Measurements from ENCODE around the gene GCFC2. TPM values are rescaled to one million over a fixed set of nuclear protein-coding genes. Genes with fewer than 3 reads are reported as not detected.
"Not testable (repeated sequence)": the region's sequence is repeated elsewhere in the genome, so short reads cannot be mapped to it uniquely, and the experiment has no call there.

Gene GCFC2
- total RNA-seq, result 10 to 100 TPM; 41.7 to 42.1 (median 42.1) TPM

DNA sequence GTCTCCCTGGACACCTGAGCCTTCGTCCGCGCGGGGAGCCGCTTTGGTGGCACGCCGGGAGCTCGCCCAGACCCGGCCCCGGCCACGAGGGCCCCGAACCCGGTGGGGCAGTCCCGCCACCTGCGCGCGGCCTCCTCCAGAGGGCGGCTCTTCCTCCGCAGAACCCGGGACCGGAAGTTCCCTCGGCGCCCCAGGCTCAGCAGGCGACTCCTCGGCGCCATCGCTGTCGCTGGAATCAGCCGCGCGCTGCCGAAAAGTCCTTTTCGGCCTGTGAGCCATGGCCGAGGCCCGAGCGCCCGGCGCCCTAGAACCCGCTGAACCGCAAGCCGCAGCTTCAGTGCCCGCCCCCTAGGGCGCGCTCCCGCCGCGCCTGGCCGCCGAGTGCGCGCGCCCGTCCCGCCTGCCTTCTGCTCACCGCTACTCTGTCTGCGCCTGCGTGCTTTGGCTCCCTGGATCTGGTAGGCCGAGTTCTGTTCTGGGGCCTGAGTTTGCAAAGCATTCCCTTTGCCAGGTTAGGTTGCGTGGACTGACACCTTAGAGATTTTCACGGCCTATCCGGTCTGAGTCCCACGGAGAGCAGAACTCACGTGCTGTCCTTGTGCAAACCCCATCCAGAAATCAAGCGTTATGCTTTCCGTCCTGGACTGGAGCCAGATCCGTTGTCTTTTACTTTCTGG lies at the start of gene GCFC2:
GCFC2 (minus strand) TSS at position 339 of the 677 bp plus-strand sequence; CDS start at position 279, 60 bp downstream.
- Mint-ChIP-seq H3K27me3 (ENCODE audit: low read depth) (no peaks in the 10 kb centered on the region), H3K9me3 (no peaks in the 10 kb centered on the region), H3K4me3 (peak within 1 kb of the TSS; percentile 88), H3K36me3 (ENCODE audit: insufficient read depth) (peaks cover 5% of the 10 kb centered on the region), H3K4me1 (ENCODE audit: low read depth) (peaks cover 19% of the 10 kb centered on the region)
- peak; percentile 79 for DNase-seq
- peak; percentile 93 to 96 for ATAC-seq

DNA sequence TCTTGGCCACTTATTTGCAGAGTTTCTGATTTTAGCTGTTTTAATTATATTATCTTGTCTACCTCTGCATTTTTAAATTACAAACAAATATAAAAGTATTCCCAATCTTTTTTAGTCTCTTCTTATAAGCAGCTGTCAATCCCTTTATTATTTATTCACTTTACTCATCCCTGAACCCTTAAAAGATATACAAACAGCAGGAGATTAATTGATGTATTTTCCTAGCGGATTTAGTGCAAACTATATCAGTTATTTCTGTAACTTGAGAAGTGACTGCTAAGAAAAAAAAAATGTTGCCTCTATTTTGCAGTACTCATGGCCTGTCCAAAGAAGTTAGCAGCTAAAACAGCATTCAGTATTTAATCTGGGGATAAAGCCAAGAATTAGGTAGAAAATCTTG lies 42.1 kb upstream of the GCFC2 start:
- ATAC-seq (no peak), DNase-seq (no peak)
- no peaks in the 10 kb centered on the region for H3K9me3 Mint-ChIP-seq
- no peak overlapping the region for H3K4me3 Mint-ChIP-seq
- H3K36me3 Mint-ChIP-seq (ENCODE audit: insufficient read depth), result no peaks in the 10 kb centered on the region
- H3K27me3 Mint-ChIP-seq (ENCODE audit: low read depth), result peaks cover 11% of the 10 kb centered on the region
- H3K4me1 Mint-ChIP-seq (ENCODE audit: low read depth), result no peaks in the 10 kb centered on the region

DNA sequence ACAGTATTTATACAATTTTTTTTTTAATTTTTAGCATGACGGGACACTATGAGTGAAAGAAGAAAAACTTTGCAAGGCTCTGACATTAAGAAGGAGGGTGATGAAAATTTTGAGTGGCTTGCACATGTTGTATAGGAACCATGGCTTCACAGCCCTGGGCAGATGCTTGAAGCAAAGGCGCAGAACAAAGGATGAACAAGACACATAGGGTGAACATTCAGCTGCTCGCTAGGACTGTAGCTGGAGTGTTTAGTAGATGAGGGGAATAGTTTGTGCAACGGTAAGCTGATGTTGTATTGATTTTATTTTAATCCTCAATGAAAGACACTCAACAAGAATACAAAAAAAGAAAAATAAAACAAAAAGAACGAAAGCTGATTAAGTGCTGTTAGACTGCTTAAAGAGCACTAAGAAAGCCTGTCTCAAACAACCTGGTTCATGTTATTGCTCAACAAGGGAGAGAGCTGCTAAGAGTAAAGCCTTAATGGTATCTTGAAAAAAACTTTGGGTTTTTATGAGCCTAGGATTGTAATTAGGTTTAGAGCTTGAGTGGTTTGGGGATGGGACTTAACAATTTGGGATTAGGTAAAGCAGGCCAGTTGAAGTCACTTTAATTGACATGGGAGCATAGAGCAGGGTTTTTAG lies 41.2 kb upstream of the GCFC2 start:
- H3K4me3 Mint-ChIP-seq, result no peak overlapping the region
- no peak for DNase-seq
- H3K9me3 Mint-ChIP-seq, result no peaks in the 10 kb centered on the region
- ATAC-seq, result no peak
- H3K27me3 Mint-ChIP-seq (ENCODE audit: low read depth), result peaks cover 11% of the 10 kb centered on the region
- H3K4me1 Mint-ChIP-seq (ENCODE audit: low read depth), result no peaks in the 10 kb centered on the region
- no peaks in the 10 kb centered on the region for H3K36me3 Mint-ChIP-seq (ENCODE audit: insufficient read depth)

DNA sequence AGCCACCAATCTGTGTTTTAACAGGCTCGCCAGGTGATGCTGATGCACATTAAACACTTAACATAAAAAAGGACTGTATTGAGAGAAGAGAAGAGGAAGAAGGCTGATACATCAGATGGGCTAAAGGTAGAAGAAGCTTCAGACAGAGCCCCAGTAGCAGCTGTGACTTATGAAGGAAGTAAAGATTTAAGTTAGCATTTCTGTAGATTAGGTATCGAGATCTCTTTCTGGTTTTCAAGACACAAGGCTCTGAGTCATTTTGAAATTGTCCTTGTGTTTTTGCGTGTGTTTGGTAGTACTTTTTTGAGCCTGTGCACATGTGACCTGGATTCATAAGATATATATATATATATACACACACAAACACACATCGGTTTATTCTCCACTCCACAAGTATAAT lies 40.6 kb upstream of the GCFC2 start:
- H3K4me3 Mint-ChIP-seq, result no peak overlapping the region
- H3K27me3 Mint-ChIP-seq (ENCODE audit: low read depth), result peaks cover 11% of the 10 kb centered on the region
- no peak for ATAC-seq
- no peaks in the 10 kb centered on the region for H3K36me3 Mint-ChIP-seq (ENCODE audit: insufficient read depth)
- no peaks in the 10 kb centered on the region for H3K4me1 Mint-ChIP-seq (ENCODE audit: low read depth)
- no peaks in the 10 kb centered on the region for H3K9me3 Mint-ChIP-seq
- no peak for DNase-seq

DNA sequence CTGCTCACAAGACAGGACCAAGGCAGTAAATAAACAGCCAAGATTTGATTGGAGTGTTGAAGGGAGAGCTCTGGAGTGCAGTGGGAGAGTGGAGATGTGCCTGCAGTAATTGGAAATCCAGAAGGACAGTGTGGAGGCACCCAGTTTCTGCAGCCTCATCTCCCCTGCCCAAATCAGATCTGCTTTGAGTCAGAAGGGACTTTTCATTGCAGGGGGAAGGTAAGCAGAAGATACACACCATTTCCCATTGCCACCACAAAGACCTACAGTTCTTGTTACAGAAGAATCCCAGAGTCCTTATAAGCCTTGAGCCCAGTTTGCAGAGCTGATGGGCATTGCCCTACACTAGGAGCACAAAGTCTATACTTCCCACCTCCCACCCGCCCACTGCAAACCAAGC lies 27.2 kb upstream of the GCFC2 start:
- no peaks in the 10 kb centered on the region for H3K36me3 Mint-ChIP-seq (ENCODE audit: insufficient read depth)
- ATAC-seq, result no peak
- no peak overlapping the region for H3K4me3 Mint-ChIP-seq
- H3K4me1 Mint-ChIP-seq (ENCODE audit: low read depth), result no peaks in the 10 kb centered on the region
- DNase-seq, result no peak
- H3K27me3 Mint-ChIP-seq (ENCODE audit: low read depth), result peaks cover 15% of the 10 kb centered on the region
- H3K9me3 Mint-ChIP-seq, result peaks cover 9% of the 10 kb centered on the region

DNA sequence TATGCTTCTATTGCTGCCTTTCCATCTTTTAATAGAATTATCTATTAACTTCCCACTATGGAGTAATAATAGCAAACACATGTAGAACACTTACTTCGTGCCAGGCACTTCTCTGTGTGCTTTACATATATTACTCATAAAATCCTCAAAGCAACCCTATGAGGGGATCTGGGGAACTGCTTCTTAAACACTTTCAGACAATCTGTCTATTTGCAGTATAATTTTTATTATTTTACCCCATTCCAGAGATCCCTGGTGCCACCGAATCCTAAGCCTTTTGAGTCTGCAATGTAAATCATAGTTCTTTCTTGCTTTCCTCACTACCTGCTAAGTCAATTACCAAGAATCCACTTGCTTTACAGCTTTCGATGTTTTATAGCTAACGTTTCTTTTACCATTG lies 25.6 kb upstream of the GCFC2 start:
- Mint-ChIP-seq H3K36me3 (ENCODE audit: insufficient read depth) (no peaks in the 10 kb centered on the region), H3K27me3 (ENCODE audit: low read depth) (peaks cover 15% of the 10 kb centered on the region), H3K9me3 (peaks cover 4% of the 10 kb centered on the region), H3K4me1 (ENCODE audit: low read depth) (no peaks in the 10 kb centered on the region), H3K4me3 (no peak overlapping the region)
- DNase-seq (no peak), ATAC-seq (no peak)

DNA sequence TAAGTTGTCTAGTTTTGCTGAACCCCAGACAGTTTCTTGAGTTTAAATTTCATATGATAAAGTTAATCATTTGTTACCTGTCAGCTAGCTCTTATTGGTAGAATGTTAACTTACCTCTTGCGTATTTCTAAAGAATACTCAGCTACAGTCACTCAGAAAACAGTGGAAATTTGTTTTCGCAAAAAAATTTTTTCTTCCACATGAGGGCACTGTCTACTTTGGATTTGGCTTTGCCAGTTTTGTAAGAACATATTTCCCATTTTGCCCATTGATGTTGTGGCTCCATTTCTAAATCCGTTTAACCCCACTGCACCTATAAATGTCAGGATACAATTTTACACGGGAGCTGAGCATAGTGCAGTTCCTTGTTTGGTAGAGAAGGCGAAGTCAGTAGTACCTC lies 19.1 kb upstream of the GCFC2 start:
- H3K4me1 Mint-ChIP-seq (ENCODE audit: low read depth), result no peaks in the 10 kb centered on the region
- H3K4me3 Mint-ChIP-seq, result no peak overlapping the region
- H3K9me3 Mint-ChIP-seq, result no peaks in the 10 kb centered on the region
- ATAC-seq (no peak), DNase-seq (no peak)
- peaks cover 13% of the 10 kb centered on the region for H3K27me3 Mint-ChIP-seq (ENCODE audit: low read depth)
- H3K36me3 Mint-ChIP-seq (ENCODE audit: insufficient read depth), result no peaks in the 10 kb centered on the region

DNA sequence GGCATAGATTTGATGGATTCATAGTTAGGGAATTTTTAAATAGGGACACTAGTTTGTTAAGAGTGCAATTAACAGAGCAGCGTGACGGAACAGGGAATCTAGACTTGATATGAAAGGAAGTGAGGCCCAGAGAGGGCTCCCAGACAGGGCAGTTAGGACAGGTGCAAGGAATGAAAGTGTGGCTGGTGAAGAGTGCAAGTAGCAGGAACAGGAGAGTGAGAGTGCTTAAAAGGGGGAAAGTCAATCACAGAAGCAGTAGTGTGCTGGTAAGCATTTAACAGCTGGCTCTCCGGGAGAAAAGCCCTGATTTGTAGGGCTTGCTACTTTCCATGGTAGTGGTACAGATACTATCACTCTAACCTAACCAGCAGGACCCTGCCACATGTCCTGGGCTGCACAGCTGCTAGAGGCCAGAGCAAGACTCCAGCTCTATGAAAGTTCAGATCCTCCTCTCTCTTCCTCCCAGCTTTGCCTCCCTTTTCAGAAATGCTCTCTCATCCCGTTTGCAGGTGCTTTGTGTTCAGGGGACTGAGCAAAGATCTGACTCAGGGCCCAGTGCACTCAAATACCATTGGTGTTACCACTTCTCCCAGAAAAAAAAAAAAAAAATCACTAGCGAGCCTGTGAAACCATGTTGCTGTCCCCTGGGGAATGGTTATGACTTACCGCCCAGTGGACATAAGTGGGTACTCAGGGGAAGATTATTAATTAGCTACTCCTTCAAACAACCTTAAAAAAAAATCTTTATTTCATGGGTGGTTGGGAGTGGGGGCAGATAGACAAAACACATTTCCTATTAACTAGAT lies 18.1 kb upstream of the GCFC2 start:
- H3K9me3 Mint-ChIP-seq, result no peaks in the 10 kb centered on the region
- H3K36me3 Mint-ChIP-seq (ENCODE audit: insufficient read depth), result no peaks in the 10 kb centered on the region
- H3K27me3 Mint-ChIP-seq (ENCODE audit: low read depth), result peaks cover 18% of the 10 kb centered on the region
- ATAC-seq (no peak), DNase-seq (no peak)
- H3K4me1 Mint-ChIP-seq (ENCODE audit: low read depth), result no peaks in the 10 kb centered on the region
- H3K4me3 Mint-ChIP-seq, result no peak overlapping the region

DNA sequence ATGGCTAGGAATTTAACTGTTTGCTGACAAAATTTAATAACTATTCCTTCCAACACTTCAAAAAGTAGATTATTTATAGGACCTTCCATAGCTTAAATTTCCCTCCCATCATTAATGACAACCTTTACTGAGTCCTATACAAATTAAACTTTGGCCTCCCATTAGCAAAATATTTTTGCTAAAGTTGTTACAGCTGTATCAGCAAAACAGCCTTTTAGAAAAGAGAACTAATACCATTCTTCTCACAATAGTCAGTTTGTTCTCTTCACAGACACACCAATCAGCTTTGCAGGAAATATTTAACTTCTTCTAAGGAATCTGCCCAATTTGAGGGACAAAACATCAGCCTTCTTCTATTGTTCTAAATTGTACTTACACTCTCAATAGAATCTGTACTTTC lies 12.0 kb upstream of the GCFC2 start:
- Mint-ChIP-seq H3K4me1 (ENCODE audit: low read depth) (no peaks in the 10 kb centered on the region), H3K27me3 (ENCODE audit: low read depth) (peaks cover 33% of the 10 kb centered on the region), H3K4me3 (no peak overlapping the region), H3K9me3 (no peaks in the 10 kb centered on the region), H3K36me3 (ENCODE audit: insufficient read depth) (no peaks in the 10 kb centered on the region)
- no peak for DNase-seq
- ATAC-seq, result no peak

DNA sequence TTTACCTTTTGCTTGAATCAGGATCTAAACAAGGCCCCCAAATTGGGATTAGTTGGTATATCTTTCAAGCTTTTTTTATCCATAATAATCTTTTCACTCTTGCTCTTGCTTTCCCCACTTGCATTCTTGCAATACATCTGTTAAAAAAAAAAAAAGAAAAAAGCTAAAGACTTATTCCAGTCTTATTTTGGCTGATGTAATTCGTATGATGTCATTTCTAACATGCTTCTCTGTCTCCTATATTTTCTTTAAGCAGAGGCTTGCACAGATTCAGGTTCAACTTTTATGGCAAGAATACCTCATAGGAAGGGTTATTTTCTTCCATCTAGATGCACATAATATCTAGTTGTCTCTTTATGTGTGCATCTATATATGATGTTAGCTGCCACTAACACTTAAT lies 9.8 kb upstream of the GCFC2 start:
- Mint-ChIP-seq H3K36me3 (ENCODE audit: insufficient read depth) (no peaks in the 10 kb centered on the region), H3K9me3 (no peaks in the 10 kb centered on the region), H3K27me3 (ENCODE audit: low read depth) (peaks cover 31% of the 10 kb centered on the region), H3K4me1 (ENCODE audit: low read depth) (no peaks in the 10 kb centered on the region), H3K4me3 (no peak overlapping the region)
- DNase-seq, result no peak
- no peak for ATAC-seq

DNA sequence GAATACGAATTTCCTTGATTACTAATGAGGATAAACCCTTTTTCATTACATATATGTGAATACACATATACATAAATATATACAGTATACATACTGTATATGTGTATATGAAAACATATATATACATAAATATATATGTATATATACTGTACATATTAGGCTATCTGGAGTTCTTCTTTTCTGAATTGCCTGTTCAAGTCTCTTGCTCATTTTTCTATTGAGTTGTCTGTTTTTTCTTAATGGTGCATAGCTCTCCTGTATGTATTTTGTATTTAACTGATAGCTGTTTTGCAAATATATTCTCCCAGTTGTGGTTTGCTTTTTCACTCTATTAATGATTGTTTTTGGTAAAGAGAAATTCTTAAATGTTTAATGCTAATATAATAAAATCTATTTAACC lies 8.9 kb upstream of the GCFC2 start:
- Mint-ChIP-seq H3K4me3 (no peak overlapping the region), H3K4me1 (ENCODE audit: low read depth) (no peaks in the 10 kb centered on the region), H3K27me3 (ENCODE audit: low read depth) (peaks cover 25% of the 10 kb centered on the region), H3K36me3 (ENCODE audit: insufficient read depth) (no peaks in the 10 kb centered on the region), H3K9me3 (no peaks in the 10 kb centered on the region)
- DNase-seq, result no peak
- no peak for ATAC-seq

DNA sequence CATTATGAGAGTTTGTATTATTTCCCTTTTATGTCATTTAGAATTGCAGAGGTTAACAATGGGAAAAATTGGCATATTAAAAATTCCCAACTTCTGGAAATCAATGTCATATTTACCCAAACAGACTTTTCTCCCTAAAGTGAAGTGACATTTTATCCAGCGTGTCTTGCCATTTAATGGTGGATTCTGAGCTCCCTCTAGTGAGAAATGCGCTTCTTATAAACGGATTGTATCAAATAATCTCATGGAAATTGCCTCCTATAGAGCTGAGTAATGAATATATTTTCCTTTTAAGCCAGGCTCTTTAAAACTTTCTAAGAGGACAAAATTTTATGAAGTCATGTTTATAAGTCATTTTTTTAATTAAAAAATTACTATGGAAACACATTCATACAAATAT lies 5.7 kb upstream of the GCFC2 start:
- no peaks in the 10 kb centered on the region for H3K36me3 Mint-ChIP-seq (ENCODE audit: insufficient read depth)

DNA sequence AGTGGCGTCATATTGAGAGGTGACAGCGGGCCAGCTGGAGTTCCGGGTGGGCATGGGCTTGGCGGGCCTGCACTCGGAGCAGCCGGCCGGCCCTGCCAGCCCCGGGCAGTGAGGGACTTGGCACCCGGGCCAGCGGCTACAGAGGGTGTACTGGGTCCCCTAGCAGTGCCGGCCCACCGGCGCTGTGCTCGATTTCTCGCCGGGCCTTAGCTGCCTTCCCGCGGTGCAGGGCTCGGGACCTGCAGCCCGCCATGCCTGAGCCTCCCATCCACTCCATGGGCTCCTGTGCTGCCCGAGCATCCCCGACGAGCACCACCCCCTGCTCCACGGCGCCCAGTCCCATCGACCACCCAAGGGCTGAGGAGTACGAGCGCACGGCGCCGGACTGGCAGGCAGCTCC lies 875 bp upstream of the GCFC2 start:
- Mint-ChIP-seq H3K4me3 (peak overlapping the region; percentile 88), H3K4me1 (ENCODE audit: low read depth) (peaks cover 19% of the 10 kb centered on the region)
- H3K36me3 Mint-ChIP-seq (ENCODE audit: insufficient read depth); H3K9me3 Mint-ChIP-seq; ATAC-seq; DNase-seq; H3K27me3 Mint-ChIP-seq (ENCODE audit: low read depth): not testable (repeated sequence)

More for the DNA sequence above, 5.7 kb upstream of the GCFC2 start:
- H3K27me3 Mint-ChIP-seq (ENCODE audit: low read depth), result peaks cover 8% of the 10 kb centered on the region
- no peaks in the 10 kb centered on the region for H3K9me3 Mint-ChIP-seq
- ATAC-seq, result no peak
- H3K4me3 Mint-ChIP-seq, result no peak overlapping the region
- H3K4me1 Mint-ChIP-seq (ENCODE audit: low read depth), result no peaks in the 10 kb centered on the region
- no peak for DNase-seq

DNA sequence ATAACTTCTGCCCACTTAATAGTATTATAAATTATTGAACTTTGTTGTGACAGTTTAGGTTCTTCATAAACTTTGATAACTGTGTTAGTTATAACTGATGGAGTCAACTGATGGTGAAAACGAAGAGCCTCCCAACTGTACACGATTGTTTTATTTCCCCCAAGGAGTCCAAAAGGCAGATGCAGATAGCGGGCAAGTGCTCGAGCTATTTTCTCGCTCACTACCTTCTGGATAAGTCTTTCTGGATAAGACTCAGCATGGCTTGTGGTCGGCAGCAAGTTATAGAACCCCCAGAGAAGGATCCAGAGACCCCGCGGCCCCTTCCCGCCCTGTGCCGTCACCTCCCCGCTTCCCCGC lies 517 bp downstream of the GCFC2 start:
- Mint-ChIP-seq H3K9me3 (no peaks in the 10 kb centered on the region), H3K4me3 (peak overlapping the region; percentile 88), H3K27me3 (ENCODE audit: low read depth) (no peaks in the 10 kb centered on the region), H3K4me1 (ENCODE audit: low read depth) (peaks cover 19% of the 10 kb centered on the region), H3K36me3 (ENCODE audit: insufficient read depth) (peaks cover 7% of the 10 kb centered on the region)
- ATAC-seq (peak in 1 of 2 donors; percentile 47), DNase-seq (no peak)

DNA sequence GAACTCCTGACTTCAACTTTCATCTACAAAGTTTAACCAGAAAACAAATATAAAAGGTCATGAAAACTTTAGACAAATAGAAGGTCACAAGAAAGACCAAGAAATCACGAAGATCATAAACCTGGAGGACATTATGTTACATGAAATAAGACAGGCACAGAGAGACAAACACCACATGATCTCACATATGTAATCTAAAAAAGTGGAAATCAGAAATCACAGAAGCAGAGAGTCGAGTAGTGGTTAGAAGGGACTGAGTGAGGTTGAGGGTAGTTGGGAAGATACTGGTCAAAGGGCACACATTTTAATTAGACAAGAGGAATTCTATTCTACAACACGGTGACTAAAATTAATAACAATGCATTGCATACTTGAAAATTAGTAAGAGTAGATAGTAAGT lies 1.4 kb downstream of the GCFC2 start:
- Mint-ChIP-seq H3K36me3 (ENCODE audit: insufficient read depth) (peaks cover 13% of the 10 kb centered on the region), H3K9me3 (no peaks in the 10 kb centered on the region), H3K27me3 (ENCODE audit: low read depth) (no peaks in the 10 kb centered on the region), H3K4me1 (ENCODE audit: low read depth) (peaks cover 19% of the 10 kb centered on the region), H3K4me3 (peak overlapping the region; percentile 69)
- DNase-seq, result no peak
- ATAC-seq, result no peak
